AML-193 (cell line): ENCODE data around the gene SYNM.

Experiments used
- DNase-seq, 2 experiments: peaks; one replicate each; lab custom pipeline; 2025; lab: John Stamatoyannopoulos, UW

The SYNM gene

GRCh38 chr15:99140590-99140989 is 35.7 kb downstream of the SYNM start:
- no peak for DNase-seq

GRCh38 chr15:99141943-99142342 is 37.1 kb downstream of the SYNM start:
- DNase-seq, result no peak

- DNase-seq, result no peak
Measured at GRCh38 chr15:99142562-99142961, 37.7 kb downstream of the SYNM start.

GRCh38 chr15:99143242-99143641 is 38.4 kb downstream of the SYNM start:
- DNase-seq, result no peak

GRCh38 chr15:99143655-99144610 is 39.1 kb downstream of the SYNM start:
- no peak for DNase-seq

GRCh38 chr15:99145005-99145404 is 40.1 kb downstream of the SYNM start:
- no peak for DNase-seq

- no peak for DNase-seq
Measured at GRCh38 chr15:99145778-99146177, 40.9 kb downstream of the SYNM start.

GRCh38 chr15:99146661-99147060 is 41.8 kb downstream of the SYNM start:
- DNase-seq, result no peak

GRCh38 chr15:99148851-99149276 is 44.0 kb downstream of the SYNM start:
- no peak for DNase-seq

- DNase-seq, result no peak
Measured at GRCh38 chr15:99149366-99149765, 44.5 kb downstream of the SYNM start.

GRCh38 chr15:99151156-99151555 is 46.3 kb downstream of the SYNM start:
- no peak for DNase-seq

- no peak for DNase-seq
Measured at GRCh38 chr15:99153026-99153535, 48.2 kb downstream of the SYNM start.

GRCh38 chr15:99154271-99154670 is 49.4 kb downstream of the SYNM start:
- DNase-seq, result no peak

GRCh38 chr15:99155961-99156443 is 51.1 kb downstream of the SYNM start:
- DNase-seq, result no peak

GRCh38 chr15:99157456-99157855 is 52.6 kb downstream of the SYNM start:
- DNase-seq, result no peak

- no peak for DNase-seq
Measured at GRCh38 chr15:99158626-99159412, 53.9 kb downstream of the SYNM start.

GRCh38 chr15:99163271-99164062 is 58.6 kb downstream of the SYNM start:
- no peak for DNase-seq

GRCh38 chr15:99164119-99164518 is 59.2 kb downstream of the SYNM start:
- no peak for DNase-seq

- DNase-seq, result no peak
Measured at GRCh38 chr15:99165020-99165790, 60.3 kb downstream of the SYNM start.

GRCh38 chr15:99165956-99166689 is 61.2 kb downstream of the SYNM start:
- DNase-seq, result no peak
